ENCODE data around the gene DTNA.

DTNA gene

DNA sequence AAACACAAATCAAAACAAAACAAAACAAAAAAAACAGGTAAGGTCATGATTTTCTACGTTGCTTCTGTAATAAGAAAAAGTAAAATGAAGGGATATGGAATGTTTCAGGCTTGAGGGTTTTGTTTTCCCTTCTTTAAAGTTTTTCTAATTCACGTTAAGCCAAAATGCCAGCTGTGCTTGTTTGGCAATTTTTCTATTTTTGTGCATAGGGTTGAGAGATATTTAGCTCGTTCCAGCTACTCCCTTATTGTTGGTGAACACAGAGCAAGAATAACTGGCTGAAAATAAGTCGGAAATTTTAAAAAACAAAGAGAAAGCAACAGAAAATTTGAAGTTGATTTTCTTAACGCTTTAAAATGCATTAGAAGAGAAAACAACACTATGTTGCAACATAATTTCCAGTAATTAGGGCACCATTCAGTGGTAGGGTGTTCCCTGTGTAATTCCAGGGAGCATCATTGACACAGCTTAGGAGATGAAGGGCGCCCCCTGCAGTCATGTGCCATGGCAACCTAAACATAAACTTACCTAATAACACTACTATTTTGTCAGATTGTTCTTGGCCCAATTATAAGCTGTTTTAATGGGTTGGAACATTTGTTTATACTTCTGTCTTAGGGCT is 99.5 kb downstream of the DTNA start:
- DNase-seq = no peak

DNA sequence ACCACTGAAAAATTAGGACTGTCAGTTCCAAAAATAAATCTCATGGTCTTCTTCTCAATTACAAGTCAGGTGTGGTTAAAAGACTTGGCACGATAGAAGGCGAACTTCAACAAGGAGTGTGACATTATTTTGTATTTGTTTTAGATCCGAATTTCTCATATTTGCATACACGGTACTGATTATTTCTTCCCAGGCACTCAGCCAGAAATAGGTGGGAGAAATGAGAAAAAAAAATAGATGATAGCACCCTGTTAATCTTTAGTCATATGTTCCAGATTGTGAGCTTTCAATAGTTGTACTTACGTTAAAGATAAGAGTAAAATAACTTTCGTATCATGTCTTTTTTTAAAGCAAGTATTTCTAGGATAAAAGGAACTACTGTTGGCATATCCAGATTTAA is 106.1 kb downstream of the DTNA start:
- DNase-seq = no peak

DNA sequence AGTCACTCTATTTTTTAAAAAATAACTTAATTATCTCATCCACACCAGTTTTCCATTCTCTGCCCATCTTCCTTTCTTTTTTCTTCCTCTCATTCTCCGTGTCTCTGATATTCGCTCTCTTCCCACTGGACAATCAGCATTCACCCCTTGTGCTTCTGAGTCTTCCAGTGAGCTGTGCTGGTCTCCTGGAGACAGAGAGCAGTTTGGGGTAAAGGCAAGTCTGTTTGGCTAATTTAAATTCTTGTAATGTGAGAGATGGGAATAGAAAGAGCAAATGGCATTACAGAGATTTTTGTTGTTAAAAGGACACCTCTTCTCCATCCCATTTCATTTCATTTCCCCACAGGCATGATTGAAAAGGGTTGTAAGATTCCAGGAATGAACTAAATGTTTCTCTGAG is 107.5 kb downstream of the DTNA start:
- no peak for DNase-seq

DNA sequence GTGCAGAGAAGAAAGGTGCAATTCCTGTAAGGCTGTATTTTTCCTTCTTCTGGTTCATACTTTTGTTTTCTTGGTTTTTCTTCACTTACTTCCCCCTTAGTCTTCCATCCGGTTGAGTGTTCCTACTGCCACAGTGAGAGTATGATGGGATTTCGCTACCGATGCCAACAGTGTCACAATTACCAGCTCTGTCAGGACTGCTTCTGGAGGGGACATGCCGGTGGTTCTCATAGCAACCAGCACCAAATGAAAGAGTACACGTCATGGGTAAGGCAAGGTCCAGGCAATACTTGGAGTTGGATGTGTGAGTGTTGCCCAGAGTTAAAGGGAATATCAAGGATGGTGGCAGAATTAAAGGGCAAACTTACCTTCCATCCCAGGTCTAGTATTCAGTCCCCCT is 108.0 kb downstream of the DTNA start:
- no peak for DNase-seq

DNA sequence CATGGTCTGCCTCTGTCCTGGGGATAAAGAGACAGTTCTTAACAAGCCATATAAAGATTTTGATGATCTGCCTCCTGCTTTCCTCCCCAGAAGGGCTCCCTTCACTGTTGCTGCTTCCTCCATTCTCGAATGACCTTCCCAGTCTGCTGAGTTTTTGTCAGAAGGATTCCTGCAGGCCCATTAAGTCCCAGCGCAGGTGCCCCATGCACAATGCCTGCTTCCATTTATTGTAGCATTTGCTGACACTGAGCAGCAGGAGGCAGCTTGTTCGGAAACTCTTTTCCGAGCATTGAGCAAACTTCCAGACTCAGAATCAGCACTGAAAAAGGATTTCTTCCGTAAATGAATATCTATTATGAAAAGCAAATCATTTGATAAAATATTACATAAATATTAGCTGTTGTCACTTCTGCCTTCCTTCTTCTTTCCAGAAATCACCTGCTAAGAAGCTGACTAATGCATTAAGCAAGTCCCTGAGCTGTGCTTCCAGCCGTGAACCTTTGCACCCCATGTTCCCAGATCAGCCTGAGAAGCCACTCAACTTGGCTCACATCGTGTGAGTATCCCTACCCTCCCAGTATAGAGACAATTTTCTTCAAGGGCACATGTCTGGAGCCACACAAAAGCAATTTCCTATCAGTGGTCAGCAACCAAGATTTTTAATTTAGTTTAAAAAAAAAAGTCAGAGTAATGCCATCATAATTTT is 110.4 kb downstream of the DTNA start:
- no peak for DNase-seq

DNA sequence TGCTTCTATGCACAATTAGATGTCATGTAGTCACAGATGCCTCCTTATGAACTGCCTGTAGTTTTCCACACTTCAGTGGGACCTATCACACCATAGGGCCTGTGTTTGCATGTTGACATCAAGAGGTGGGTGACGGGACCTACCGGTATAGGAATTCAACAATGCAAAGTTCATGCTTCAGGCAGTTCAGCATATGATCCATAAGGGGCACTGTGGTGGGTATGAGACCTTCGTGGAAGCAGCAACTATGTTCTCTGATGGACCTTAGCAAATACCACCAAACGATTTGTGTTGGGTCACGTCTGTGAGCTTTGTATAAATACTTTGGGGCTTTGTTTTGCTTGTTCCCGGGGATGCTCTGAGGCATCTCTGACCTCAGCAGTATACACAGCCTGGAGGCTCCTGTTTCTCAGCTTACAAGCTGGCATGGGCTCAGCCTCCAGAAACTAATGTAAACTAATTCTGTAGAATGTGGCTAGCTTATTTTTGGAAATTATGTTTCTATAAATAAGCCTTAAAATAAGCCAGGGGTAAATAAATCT is 111.6 kb downstream of the DTNA start:
- DNase-seq = no peak

DNA sequence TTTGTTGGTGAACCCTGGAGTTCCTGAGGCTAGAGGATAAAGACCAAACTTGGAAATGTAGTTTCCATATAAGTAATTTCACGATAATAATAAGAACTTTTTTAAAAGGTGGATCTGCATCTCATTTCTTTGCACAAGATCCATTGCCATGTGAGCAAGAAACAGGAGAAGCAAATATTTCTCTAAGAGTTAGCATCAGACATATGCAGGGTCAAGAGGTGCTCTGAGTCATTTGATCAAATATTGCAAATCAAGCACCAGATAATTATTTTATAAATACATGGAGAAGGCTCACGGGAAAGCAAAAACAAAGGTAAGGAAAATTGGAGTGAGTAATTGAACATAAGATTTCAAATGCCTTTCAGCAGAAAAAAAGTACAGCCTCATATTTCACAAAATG is 118.0 kb downstream of the DTNA start:
- DNase-seq = no peak

DNA sequence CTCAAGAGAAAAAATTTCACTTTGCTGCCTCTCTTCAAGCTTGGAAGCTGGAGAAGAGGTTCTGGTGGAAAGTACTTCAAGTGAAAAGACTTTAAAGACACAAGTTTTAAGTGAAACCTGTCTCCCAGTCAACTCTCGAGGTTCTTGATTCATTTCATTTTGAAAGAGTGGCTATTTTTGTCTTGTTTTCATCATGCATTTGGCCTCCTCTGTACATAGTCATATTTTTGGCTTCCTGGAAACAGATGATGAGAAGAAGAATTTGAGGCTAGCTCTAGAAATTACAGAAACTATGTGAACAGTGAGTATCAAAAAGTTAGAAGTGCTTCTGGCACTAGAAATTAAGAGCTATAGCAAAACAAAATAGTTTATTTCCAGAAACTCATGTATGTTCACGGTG is 124.8 kb downstream of the DTNA start:
- DNase-seq = no peak

DNA sequence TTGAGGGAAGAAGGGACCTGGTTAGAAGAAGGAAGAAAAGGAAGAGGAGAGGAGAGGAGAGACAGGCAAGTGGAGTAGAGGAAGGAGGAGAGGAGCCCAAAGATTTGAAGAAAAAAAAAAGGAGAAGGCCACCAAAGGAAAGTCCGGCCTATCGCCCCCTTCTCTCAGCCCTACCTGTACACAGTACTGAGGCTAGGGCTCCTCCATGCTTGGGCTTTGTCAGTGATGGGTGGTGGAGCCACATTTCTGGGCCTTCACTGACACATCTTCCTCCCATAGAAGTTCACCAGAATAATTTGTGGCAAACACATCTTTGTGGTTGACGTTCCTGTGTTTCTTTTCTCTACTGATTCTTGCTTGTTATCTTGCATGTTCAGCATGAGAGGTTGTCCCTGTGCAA is 125.4 kb downstream of the DTNA start:
- no peak for DNase-seq

DNA sequence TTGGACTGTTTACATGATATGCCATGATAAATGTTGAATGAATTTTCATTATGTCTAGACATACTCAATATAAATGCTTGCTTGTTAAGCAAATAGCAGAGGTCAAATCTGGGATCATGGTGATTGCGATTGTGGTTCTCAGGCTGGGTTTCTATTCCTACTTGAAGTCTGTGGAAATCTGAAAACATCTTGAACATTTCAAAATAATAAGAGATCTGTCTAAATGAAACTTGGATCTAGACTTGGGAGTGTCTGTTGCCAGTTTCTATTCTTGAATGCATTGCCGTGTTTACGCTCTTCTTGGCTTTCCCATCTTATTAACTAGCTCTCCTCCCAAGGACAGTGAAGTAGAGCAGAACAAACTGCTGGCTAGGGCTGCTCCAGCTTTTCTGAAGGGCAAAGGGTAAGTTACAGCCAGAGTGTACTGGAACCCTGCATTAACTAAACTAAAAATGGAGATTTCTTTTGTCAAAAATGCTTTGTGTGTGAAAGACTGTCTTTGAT is 127.7 kb downstream of the DTNA start:
- no peak for DNase-seq

DNA sequence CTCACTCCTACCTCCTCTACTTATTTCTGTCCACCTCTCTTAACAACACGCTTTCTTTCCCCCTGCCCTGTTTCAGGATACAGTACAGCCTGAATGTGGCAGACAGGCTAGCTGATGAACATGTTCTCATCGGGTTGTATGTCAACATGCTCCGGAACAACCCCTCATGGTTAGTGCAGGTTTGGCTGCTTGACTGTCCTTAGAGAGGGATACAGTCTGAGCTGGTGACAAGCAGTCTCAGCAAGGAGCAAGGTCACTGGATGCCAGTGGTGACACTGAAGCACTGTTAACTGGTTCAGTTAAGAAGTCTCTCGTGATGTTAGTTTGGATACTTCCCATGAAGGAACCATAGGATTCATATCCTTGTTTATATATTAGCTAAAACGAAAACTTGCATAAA is 128.6 kb downstream of the DTNA start:
- DNase-seq = no peak

DNA sequence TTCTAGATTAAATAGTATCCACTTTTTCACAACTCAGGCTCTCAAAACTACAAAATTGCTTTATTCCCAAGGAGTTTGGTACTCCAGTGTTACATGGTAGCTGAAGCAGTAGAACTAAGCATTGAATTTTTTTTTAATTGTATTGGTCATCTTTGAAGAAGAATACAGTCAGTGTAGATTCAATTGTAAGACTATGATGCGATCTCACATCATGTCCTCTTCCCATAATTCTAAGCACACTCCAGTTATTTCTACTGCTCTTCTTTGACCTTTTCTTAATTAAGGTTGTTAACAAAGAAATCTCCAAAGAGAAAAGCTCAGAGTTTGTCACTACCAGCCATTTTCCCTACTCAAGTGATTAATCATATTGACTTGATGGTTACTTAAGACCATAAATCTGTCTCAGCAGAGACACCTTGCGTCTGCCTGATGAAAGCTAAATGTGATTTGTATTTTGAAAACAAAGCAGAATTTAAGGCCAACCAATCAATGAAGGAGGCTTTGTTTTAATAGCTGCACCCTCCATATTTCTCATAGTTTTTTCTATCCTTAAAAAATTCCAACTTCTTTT is 130.2 kb downstream of the DTNA start:
- no peak for DNase-seq

DNA sequence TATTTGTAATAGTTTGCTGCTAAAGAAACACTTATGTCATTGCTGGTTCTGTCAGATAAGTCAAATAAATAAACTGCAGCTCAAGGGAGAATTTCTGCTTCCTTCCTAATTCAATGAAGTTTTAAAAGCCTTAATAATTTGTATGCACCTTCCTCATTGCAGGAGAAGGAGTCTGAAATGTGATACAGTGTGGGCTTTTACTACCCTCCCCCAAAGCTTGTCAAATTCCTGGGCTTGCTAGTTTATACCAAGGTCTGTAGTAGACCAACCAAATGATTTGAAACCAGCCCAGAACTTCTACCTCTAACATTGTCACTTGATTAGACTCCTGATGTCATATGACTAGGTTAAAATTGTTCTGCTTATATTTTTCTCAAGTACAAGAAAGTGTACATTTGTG is 131.8 kb downstream of the DTNA start:
- no peak for DNase-seq

DNA sequence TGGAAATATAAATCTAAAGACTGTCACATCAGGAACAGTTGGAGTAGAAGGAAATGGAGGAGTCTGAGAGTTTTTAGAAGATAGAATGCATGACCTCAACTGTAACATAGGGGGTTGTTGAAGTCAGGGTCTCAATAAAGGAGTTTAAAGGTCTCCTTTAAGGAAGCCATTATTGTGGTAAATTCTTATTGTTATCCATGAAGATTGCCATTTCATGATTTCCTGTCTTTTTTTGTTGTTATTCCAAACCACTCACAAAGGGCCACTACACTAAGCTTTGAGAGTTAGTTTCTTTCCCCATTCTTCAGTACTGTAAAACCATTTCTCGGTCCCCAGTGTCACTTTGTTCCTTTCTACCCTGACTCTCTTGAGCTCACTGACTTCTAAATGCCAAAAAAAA is 134.0 kb downstream of the DTNA start:
- DNase-seq = no peak

DNA sequence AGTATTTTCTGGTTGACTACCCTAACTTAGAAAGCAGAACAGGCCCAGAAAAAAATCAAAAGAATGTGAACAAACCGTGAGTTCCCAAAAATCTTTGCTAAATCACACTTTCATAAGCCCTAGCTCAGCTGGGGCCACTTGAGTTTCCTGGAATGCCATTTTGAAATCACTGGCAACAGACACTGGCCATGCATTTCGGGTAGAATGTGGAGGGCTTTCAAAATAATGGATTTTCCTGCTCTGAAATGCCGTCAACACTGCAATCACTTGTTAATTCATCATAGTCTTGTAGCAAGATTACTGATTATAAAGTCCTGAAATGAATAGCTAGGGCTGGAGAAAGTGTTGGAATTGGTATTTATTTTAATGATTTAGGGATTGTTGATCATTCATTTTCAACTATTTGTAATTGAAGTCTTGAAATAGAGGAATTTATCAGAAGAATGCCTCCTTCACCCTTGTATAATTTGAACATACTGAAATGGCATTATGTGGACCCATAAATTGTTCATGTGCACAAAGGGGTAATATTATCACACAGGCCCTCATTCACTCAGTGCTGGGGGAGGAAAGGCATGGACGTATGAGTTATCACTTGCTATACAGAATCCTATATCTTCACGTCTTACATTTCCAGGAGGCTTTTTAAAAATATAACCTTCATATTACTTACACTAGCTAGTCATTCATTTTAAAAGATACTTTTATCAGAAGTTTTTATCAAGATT is 134.8 kb downstream of the DTNA start:
- DNase-seq = no peak

DNA sequence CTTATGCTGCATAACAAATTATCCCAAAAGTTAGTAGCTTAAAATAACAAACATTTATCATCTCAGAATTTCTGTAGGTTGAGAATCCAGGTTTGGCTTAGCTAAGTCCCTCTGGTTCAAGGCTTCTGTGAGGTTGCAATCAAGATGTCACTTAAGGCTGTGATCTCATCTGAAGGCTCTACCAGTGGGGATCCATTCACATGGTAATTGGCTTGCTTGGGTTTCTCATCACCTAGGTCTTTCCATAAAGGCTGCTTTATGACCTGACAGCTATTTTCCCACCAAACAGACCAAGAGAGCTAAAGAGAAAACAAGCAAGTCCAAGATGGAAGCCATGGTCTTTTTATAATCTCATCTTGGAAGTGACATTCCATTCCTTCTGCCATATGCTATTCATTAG is 137.3 kb downstream of the DTNA start:
- DNase-seq = no peak

DNA sequence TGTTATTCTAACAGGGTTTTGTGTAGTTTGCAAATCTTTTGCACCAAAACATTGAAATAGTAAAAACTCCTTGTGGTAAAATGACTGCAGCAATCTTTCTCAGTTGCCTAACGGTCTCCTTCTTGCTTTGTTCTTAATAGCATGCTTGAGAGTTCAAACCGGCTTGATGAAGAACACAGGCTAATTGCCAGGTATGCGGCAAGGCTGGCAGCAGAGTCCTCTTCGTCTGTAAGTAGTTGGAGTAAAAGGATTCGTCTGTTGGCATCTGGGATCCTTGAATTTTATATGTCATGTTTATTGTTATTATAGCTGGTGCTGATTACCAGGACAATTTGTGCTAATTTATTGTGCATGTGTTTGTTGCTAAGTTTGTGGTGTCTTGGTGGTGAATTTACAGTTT is 138.1 kb downstream of the DTNA start:
- DNase-seq = no peak

DNA sequence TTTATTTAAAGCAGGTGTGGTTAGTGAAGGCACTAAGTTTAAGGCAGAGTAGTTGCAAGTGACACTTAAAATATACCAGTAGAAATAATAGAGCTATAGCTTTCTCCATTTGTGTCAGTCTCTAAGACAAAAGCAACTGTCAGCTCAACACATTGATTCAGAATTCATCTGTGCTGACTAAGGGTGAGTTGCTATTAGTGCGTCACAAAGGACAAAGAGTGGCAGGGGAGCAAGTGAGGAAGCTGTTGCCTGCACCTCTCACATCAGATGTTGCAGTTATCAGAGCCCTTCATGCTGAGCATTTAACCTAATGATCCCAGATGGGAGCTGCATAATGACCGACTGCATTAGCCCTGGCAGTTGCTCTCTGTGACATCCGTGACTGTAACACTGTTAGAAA is 138.6 kb downstream of the DTNA start:
- DNase-seq = no peak

DNA sequence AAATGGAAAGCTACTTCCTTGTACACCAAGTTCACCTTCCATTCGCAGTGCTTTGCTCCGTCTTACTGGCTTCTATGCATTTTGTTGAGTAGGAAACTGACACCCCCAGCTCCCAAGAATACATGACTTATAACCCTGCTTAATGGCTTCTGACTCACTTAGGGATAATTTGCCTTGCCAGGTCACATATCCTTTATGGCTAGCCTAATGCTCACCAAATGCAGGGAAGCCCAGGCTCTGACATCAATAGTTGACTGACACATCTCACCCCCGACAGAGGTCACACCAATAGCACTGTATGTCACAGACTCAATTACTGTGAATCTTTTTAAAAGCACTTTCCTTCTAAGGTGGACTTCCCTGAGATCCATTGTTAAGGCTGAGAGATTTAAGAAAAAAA is 147.2 kb downstream of the DTNA start:
- DNase-seq = no peak

DNA sequence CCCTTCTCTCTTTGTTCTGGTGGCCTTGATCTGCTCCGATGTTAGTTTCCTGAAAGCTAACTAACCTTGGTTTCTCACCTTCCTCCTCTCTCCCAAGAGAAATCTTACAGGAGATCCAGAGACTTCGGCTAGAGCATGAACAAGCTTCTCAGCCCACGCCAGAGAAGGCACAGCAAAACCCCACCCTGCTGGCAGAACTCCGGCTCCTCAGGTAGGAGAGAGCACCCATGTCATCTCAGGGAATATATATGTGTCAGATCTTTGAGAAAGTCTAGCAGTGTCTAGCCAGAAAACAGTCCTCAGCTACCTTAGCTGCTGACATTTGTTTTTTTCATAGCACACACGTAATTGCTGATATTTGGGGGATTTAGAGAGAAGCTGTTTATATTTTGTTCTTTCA is 148.1 kb downstream of the DTNA start:
- DNase-seq = no peak

DNA sequence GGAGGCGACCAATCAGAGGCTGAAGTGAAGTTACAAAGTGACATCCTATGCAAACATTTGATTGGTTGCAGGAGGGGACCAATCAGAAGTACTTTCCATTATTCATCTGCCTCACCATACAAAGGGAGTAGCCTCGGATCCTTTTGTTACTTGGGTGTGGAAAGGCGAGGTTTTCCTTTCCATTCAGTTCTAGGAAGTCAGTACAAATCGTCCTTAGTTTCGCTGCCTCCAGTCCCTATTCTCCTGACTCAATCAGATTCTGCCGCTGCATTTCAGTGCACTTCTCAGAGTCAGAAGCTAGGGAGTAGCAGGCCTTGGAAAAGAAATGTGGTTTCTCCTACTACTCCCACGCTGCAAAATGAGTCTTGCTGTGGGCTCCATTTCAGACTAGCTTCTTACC is 149.4 kb downstream of the DTNA start:
- DNase-seq = no peak

DNA sequence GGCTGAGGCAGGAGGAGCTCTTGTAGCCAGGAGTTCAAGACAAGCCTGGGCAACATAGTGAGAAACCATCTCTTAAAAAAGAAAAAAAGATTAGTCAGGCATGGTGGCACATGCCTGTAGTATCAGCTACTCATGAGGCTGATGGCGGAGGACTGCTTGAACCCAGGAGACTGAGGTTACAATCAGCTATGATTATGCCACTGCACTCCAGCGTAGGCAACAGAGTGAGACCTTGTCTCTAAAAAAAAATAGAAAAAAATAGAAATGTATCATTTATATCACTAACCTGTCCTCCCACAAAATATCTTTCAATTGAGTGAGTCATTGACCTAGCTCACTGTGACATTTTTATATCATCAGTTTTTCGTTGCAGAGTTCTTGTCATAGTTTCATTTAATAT is 152.5 kb downstream of the DTNA start:
- DNase-seq = no peak

DNA sequence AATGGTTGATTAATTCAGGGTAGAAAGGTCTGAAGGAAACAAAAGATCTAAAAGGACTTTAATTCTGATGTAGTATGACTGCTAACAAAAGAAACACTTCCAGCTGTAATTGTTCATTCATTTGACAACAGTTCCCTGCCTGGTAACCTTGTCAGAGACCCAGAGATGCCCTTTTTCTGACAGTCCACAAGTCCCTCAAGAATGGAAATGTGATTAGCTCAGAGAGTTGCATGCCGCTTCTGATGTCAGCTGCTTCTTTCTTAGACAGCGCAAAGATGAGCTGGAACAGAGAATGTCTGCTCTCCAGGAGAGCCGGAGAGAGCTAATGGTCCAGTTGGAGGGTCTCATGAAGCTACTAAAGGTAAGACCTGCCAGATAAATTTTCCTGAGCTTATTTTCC is 153.6 kb downstream of the DTNA start:
- DNase-seq = no peak
